Vagina (tissue), 2 donors: ENCODE measurements around the gene KLHL21.

Experiments used
- POLR2A ChIP-seq, 2 donors: fragments of 450-650 bp; IDR thresholded peaks; one replicate each; pipeline ENCODE4 v1.6.1; 2017; ENCODE audit warnings: antibody characterized with exemption in 2 of 2, mild to moderate bottlenecking in 2 of 2, moderate library complexity in 2 of 2
- POLR2AphosphoS5 ChIP-seq, 2 donors: sonication (generic); formaldehyde crosslinking; IDR thresholded peaks; one replicate each; pipeline ENCODE4 v1.9.0; 2017; ENCODE audit warnings: antibody characterized with exemption in 2 of 2, mild to moderate bottlenecking in 2 of 2, low read depth in 1 of 2; ENCODE audit not compliant: insufficient read depth in 1 of 2
- TF ChIP-seq, protein P1 (sequence below), 3 experiments: fragments of 450-650 bp in 2 of 3; fragments of 200-600 bp in 1 of 3; sonication (generic) in 1 of 3; IDR thresholded peaks; one replicate each; pipeline ENCODE4 v1.5.1; 2017 to 2019; ENCODE audit warnings: antibody characterized with exemption in 3 of 3, mild to moderate bottlenecking in 2 of 3, moderate library complexity in 2 of 3

DNA sequence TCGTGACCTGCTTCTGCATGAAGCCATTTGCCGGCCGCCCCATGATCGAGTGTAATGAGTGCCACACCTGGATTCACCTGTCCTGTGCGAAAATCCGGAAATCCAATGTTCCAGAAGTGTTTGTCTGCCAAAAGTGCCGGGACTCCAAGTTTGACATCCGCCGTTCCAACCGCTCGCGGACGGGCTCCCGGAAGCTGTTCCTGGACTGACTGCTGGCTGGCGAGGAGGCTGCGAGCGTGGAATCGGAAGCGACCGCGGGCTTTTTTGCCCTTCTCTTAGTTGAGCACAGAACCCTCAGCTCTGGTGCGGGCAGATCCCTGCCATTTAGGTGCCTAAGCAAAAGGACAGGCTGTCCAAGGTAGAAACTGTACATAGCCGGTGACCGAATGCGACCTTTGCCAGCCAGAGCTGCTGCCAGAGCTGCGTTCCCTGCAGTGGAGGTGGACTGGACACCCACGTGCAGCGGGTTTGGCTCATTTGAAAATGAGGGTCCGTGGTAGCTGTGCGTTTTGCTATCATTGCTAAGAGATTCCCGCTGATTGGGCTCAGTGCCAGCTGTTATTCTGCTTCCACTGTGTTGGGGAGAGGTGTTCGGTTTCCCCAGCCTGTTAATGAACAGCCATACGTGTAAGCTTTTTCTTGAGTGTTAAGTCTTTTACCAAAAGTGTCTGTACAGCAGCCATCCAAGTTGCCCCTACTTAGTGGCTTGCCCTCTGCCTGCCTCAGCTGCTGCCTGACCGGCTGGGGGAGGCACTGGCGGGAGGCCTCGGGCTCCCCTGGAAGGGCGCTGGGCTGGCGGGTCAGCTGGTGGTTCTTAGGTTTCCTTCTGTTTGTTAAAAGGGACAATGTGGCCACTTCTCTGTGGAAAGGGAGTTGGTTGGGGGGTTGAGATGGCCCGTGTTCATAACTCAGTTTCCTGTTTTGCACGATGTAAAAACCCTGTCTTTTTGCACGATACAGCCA is 19.0 kb upstream of the KLHL21 start:
- TF ChIP-seq, protein P1, sequence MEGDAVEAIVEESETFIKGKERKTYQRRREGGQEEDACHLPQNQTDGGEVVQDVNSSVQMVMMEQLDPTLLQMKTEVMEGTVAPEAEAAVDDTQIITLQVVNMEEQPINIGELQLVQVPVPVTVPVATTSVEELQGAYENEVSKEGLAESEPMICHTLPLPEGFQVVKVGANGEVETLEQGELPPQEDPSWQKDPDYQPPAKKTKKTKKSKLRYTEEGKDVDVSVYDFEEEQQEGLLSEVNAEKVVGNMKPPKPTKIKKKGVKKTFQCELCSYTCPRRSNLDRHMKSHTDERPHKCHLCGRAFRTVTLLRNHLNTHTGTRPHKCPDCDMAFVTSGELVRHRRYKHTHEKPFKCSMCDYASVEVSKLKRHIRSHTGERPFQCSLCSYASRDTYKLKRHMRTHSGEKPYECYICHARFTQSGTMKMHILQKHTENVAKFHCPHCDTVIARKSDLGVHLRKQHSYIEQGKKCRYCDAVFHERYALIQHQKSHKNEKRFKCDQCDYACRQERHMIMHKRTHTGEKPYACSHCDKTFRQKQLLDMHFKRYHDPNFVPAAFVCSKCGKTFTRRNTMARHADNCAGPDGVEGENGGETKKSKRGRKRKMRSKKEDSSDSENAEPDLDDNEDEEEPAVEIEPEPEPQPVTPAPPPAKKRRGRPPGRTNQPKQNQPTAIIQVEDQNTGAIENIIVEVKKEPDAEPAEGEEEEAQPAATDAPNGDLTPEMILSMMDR (IDR thresholded peaks at IDR 0.05), result no peak
- TF ChIP-seq POLR2AphosphoS5 (IDR thresholded peaks at IDR 0.05; ENCODE audit: insufficient read depth in 1 of 2, low read depth in 1 of 2) (no peak), POLR2A (IDR thresholded peaks at IDR 0.05) (no peak)
